HK-2 (cell line): Measurements from ENCODE around the gene SERPINF2.
"Not testable (repeated sequence)": the region's sequence is repeated elsewhere in the genome, so short reads cannot be mapped to it uniquely, and the experiment has no call there.

ENCODE experiments used
- DNase-seq: peaks from one replicate; pipeline ENCODE4 v3.0.0-alpha.2; 2018; ENCODE audit not compliant: unreplicated experiment

The SERPINF2 gene

GRCh38 chr17:1742371-1743087 lies at the start of gene SERPINF2:
Gene SERPINF2 (plus strand): TSS chr17:1742871. CDS start chr17:1744996, 2,125 bp downstream.
- DNase-seq = peak; percentile 24

GRCh38 chr17:1693339-1693738 lies 49.3 kb upstream of the SERPINF2 start:
- no peak for DNase-seq

GRCh38 chr17:1695365-1695764 lies 47.3 kb upstream of the SERPINF2 start:
- no peak for DNase-seq

GRCh38 chr17:1697681-1698080 lies 45.0 kb upstream of the SERPINF2 start:
- DNase-seq = no peak

DNA sequence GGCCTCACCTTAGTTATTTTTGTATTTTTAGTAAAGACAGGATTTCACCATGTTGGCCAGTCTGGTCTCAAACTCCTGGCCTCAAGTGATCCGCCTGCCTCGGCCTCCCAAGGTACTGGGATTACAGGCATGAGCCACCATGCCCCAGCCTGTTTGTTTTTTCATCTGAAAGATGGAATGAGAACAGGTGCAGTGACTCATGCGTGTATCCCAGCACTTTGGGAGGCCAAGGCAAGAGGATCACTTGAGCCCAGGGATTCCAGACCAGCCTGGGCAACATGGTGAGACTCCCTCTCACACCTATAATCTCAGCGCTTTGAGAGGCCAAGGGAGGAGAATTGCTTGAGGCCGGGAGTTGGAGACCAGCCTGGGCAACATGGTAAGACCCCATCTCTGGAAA lies 42.8 kb upstream of the SERPINF2 start:
- not testable (repeated sequence) for DNase-seq

DNA sequence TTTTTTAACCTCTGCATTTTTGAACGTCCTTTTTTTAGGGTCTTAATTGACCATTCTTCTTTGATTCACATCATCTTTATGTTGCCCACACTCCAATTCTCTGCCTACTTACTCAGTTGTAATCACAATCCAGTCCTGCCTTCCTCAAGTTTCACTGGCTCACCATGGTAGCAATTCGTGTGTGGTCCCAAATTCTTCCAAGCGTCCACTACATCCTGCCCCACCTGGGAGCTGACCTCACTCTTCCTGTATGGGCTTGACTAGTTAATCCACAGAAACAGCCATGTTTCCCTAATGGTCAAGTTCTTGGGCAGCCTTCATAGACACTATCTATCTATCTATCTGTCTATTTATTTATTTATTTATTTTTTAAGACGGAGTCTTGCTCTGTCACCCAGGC lies 39.6 kb upstream of the SERPINF2 start:
- DNase-seq = no peak

- no peak for DNase-seq
These were observed 37.7 kb upstream of the SERPINF2 start for GRCh38 chr17:1705004-1705403.

- no peak for DNase-seq
These were observed 35.6 kb upstream of the SERPINF2 start for GRCh38 chr17:1707107-1707506.

GRCh38 chr17:1708791-1709346 lies 33.8 kb upstream of the SERPINF2 start:
- not testable (repeated sequence) for DNase-seq

- DNase-seq = no peak
These were observed 33.2 kb upstream of the SERPINF2 start for GRCh38 chr17:1709403-1709951.

- peak; percentile 72 for DNase-seq
These were observed 32.5 kb upstream of the SERPINF2 start, which contains the start of gene TLCD2 for GRCh38 chr17:1709971-1710806. Gene TLCD2 (minus strand): TSS chr17:1710377. CDS start chr17:1710242, 135 bp downstream.

DNA sequence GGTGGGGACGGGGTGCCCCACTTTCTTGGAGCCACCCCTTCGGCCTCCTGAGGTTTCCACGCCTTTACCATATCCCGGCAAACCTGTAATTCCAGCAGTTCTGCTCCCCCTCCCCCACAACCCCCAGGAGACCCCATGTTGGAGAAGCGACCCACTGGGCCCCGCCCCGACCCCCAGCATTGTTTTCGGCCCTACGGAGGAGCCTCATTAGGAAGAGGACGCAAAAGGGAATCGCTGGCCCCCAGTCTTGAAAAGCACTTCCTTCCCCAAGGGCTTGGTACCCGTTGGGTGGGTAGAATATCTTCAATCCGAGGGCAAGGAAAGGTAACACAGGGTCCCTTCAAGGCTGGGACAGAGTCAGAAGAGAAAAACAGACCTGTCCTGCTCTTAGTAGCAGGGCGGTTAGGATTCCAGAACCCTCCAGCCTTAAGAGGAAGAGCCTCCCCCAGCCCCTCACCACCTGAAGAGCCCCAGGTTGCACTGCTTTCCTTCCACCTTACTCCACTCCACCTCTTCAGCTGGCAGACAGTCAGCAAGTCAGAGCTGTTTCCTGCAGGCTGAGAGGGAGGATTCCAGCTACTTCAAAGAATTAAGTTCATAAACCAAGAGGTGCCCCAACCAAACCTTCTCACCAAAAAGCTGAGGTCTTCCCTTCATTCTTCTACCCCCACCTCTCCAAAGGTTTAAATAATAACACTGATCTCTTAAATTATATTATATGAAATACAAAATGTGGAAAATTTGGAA lies 31.7 kb upstream of the SERPINF2 start:
- DNase-seq = no peak

- DNase-seq = no peak
These were observed 30.9 kb upstream of the SERPINF2 start for GRCh38 chr17:1711804-1712203.

DNA sequence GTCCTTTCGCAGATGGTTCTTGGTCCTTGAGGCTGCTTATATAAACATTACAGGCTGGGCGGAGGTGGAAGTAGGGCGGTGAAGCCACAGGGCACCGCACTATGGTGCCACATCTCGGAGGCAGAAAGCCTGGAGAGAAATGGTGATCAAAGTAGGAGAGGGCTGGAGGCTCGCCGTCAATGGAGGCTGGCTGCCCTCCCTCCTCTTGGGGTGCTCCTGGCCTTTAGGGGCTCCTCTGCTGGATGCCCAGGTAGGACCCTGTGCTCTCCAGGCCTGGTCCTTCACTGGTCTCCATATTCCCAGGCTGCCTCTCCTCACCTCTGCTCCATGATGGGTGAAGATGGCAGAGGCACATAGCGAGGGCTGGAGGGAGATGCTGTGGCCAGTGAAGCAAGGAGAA lies 30.4 kb upstream of the SERPINF2 start:
- DNase-seq = no peak

- no peak for DNase-seq
These were observed 29.4 kb upstream of the SERPINF2 start for GRCh38 chr17:1713160-1713877.

DNA sequence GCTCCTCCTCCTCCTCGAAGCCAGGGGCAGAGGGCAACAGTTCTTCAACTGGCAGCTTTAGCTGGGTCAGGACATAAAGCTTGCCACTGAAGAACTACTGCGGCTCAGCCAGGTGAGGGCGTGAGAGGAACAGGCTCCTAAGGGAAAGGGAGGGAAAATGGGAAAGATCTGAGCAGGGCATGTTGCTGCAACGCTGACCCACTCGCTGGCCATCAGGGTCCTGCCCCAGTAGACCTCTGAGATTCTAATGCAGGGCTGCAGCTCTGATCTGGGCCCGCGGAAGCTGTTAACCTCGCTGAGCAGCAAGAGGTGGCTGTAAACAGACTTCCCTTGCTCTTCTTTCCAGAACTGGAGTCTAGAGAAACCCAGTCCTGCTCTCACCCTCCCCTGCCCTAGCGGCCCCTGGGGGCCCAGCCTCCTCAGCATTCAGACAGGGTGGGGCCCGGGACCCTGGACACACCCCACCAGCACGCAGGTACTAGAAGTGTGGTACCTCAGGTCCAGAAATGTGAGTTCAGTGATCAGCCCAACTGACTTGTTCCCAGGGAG lies 28.7 kb upstream of the SERPINF2 start:
- DNase-seq = peak; percentile 60

GRCh38 chr17:1714427-1714979 lies 28.2 kb upstream of the SERPINF2 start:
- peak; percentile 98 for DNase-seq

DNA sequence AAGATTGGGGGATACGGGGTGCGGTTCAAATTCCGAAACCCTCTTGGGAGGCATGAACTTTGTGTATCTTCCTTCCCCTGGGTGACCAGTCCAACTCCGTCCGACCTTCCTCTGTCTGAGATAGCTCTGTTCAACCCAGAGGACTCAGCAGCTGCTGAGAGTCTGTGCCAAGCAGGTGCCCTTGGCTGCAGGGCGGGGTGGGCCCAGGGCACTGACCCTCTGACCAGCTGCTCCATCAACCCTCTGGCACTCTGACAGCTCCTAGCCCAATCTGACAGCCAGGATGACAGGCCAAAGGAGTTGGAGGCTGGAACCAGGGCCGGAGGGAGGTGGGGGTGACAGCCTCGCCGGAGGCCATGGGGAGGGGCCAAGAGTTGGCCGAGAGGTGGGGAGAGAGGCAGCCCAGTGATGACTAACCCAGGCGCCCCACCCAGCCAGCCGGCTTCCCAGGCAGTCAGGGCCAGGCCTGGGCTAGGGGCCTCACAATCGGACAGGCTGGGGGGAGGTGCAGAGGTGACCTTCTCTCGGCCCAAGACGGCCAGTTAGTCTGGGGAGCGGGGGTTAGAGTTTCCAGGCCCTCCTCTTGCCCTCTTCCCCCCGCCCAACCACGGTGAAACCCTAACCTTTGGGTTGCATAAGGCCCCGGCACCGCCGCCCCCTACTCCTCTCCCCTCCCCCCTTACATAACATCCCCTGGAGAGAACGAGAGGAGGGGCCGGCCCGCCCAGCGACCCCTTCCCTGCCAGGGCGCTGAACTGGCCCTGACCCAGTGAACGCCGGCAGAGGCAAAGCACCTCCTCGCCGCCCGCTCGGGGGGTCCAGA lies 27.5 kb upstream of the SERPINF2 start:
- peak; percentile 95 for DNase-seq

GRCh38 chr17:1715803-1716075 lies 26.9 kb upstream of the SERPINF2 start:
- DNase-seq = peak; percentile 68
